Pulmonary artery endothelial cell (primary cell): ENCODE results near the gene TUBGCP3. TPM values are rescaled to one million over a fixed set of nuclear protein-coding genes. Genes with fewer than 3 reads are reported as not detected.

Source experiments
- DNase-seq: peaks from one replicate; pipeline ENCODE4 v3.0.0-alpha.2; 2011; ENCODE audit warnings: low read depth, low spot score
- total RNA-seq: library from RNA; depleted of rRNA; stranded (reverse); fragments of >200 nt; gene quantifications from 2 replicates; pipeline ENCODE4 v1.2.3, GENCODE V29; 2014

The TUBGCP3 gene
- total RNA-seq, 1 donor from 2014 or later: 22.4 TPM

DNA sequence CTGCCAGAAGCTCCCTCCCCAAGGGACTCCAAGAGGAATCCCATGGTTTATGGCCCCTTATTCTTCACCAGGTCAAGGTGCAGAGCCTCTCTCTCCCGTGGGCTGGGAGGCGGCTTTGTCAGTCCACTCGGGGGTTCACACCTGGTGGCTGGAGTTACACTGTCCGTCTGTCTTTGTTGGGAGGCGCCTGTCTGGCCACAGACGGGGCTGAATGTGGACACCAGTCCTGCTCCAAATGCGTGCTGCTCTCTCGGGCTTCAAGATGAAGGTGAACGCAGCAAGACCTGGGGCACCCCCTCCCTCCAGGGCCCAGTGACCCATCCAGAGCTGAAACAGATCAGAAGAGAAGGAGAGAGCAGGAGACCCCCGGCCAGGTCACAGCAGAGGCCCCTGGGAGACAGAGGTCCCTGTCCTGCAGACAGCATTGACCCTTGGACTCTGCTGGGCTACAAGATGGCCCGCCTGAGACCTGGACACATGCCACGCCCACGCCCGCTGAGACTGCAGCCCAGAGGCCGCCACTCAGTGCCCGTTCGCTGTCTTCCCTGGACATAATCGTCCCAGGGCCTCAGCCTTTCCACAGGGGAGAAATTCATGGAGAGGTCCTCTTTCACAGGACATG is 29.9 kb upstream of the TUBGCP3 start:
- DNase-seq: no peak

DNA sequence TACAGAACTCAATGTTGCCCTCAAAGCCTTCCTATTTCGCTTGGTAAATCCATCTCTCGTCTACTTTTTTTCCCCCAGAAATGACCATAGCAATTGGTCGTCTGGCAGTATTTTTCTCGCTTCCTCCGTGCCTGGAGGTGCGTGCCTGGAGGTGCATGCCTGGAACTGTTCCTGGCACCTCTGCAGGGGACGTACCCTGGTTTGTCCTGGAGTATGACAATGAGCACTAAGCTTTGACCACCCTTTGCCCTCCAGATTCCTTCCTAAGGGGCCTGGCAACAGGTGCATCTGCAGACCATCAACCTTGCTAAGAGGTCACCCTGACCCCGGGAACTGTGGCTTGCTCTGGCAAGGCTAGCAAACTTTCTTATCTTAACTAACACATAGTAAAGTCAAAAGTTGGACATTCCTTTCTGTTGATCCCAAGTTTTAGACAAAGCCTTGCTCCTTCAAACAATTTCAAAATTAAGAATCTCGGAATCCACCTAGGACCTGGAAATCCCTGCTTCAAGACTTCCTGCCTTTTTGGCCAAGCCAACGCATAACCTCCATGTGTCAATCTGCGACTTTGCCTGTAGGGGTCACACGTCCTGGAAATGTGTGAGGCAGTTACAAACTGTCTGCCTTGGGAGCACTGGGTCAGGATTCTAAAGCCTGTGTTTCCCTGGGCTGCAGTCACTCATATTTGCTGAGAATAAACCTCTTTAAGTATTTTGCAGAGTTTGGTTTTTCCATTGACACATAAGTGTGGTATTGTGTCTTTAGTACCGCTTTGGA is 28.8 kb upstream of the TUBGCP3 start:
- peak; percentile 11 for DNase-seq

DNA sequence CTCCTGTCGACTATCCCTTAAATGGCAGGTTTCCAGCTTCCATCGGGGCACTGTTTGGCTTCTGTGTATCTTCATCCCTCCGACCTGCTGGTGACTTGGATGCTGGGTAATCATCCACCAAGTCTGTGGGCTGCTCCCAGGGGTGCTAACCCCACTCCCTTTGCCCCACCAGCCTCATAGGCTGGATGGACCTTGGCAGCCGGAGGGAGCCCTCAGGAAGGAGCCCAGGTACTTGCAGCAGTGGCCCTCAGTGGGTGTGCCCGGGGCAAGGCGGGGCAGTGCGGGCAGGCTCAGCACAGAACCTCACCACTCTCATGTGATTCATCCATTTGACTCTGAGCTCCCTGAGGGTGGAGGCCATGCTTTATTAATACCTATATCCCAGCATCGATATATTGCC is 27.4 kb upstream of the TUBGCP3 start:
- no peak for DNase-seq

DNA sequence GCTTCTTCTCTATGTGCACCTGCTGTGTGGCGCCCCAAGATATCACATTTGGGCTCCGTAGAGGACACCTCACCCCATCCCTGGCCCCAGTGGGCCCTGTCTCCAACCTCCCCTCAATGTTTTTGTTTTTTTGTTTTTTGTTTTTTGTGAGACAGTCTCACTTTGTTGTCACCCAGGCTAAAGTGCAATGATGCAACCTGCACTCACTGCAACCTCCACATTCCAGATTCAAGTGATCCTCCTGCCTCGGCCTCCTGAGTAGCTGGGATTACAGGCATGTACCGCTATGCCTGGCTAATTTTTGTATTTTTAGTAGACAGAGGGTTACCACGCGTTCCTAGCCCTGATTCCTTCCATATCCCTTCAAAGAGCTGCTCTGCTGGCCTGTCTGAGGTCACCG is 26.9 kb upstream of the TUBGCP3 start:
- DNase-seq: no peak

DNA sequence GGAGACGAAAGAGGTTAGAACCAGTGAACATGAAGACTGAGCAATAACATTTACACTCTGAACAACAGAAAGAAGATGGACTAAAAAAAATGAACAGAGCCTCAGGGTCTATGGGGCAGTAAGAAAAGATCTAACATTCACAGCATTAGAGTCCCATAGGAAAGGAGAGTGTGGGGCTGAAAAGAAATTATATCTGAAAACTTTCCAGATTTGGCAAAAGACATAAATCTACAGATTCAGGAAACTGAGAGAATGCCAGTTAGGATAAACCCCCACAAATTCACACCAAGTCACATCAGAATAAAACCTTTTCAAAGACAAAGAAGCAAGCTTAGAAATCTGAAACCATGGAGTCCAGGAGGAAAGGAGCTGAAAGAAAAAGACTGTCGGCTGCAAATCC is 20.3 kb upstream of the TUBGCP3 start:
- no peak for DNase-seq

DNA sequence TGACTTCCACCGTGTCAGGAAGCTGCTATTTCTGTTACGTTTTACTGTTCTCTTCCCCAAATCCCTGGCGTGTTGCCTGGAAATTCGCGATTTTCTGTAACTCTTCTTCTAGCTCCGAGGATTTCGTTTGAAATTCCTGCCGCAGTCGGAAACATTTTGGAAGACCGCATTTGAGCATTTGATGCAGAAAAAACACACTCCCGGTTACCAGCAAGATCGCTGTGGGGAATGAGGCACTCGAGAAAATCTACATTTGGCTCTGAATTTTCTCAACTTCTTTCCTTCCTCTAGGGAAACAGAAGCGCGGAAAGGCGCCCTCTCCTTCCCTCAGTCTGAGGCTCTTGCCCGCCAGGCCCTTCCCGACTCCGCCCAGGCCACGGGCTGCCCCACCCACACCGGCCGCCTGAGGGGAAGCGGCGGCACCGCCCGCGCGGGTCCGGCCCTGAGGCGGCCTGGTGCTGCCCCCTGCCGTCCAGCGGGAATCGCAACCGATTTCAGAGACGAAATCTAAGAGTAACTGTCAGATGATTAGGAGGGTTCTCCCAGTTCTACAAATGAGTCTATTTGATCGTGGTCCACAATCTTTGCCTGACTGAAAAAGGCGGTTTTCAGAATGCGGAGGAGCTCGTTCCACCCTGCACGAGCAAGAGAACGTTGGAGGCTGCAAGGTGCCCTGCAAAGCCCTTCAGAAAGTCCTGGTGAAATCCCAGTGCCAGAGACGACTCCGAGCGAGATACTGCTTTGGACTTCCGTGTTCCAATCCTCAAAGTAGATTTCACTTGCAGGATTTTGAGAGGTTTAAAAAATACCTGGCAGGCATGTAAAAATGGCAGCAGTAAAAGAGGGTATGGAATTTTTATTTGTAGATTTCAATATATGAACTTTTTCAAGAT is 18.4 kb upstream of the TUBGCP3 start:
- DNase-seq: peak; percentile 41

DNA sequence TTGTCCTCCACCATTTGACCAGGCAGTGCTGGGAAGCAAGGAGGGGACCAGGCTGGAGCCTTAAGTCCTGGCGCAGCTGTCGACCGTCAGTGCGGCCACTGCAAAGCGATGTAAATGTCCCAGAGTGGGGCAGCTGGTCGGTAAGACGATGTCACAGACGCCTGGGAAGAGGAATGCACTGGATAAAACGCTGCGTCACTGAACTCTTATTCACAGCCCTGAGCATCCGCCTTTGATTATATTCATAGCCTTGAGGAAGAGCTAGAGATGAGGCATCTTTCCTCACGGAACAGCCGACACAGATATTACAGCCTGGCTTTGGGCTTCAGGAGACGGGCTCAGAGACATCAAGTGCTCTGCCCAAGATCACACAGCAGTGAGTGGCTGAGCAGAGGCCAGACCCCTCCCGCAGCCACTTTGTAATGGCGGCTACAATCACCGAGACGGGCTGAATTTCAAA is 17.6 kb upstream of the TUBGCP3 start:
- no peak for DNase-seq

DNA sequence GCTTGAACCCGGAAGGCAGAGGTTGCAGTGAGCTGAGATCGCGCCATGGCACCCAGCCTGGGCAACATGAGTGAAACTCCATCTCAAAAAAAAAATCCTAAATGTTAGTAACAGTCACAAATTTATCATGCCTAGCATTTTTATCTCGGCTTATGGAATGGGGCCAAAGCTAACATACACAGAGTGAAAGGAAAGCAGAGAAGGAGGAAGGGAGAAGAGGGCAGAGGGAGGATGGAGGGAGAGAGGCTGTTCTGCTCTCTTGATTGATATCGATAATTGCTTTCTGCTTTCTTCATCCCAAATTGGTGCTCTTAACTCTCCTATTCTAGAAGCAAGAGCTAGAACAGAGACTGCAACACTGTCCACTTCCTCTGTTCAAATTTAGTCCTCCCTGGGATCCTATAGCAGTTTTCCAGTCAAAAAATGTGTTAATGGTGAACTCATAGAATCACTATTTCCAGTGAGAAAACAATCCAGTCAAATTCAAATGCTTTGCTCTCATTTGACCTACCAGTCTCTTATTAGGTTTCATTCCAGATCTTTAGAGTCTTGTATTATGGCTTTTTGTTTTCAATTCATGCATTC is 15.8 kb upstream of the TUBGCP3 start:
- DNase-seq: no peak

DNA sequence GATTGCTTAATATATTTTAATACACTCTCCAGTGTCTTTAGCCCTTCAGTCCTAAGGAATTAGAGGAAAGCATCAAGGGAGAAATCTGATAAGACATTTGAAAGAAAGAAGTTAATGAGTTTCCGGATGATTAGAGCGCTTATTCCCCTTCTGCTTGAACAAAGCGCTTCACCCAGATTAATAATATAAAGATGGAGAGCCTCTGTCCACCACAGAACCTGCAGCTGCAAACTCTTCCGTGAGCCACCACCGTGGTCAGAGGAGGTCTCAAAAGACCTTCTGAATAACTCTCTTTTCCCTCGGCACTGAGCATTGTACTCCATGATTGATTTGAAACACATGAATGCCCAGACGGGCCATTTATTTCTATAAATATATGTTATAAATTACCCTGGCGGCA is 14.2 kb upstream of the TUBGCP3 start:
- DNase-seq: no peak

DNA sequence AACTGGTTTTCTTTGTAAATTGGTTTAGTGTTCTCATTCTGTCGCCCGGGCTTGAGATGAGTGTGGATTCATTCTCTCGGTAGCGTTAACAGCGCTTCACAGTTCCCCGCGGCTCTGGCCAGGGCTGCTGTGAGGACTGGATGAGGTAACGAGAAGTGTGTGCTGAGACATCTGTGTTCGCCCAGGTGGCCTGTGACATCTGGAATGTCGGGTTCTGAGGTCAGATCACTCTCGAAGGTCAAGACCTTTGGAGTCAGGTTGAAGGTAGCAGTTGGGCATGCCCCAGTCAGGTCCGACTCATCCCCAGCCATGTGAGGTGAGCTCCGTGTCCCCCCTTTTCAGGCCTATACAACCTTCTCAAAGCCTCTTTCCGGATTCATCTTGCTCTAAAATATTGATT is 13.4 kb upstream of the TUBGCP3 start:
- DNase-seq: no peak

DNA sequence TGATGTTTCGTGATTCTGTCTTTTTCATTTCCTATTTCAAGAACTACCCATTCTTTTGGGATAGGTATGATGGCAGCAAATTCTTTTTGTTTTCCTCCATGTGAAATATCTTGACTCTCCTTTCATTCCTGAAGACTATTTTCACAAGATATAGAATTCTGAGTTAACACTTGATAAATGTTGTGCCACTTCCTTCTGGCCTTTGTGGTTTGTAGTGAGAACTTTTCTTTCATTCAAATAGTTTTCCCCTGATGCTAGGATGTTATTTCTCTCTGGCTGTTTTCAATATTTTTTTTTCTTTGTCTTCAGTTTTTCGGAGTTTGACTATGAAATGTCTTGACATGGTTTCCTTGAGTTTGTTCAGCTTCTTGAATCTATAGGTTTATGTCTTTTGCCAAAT is 8.3 kb upstream of the TUBGCP3 start:
- no peak for DNase-seq

DNA sequence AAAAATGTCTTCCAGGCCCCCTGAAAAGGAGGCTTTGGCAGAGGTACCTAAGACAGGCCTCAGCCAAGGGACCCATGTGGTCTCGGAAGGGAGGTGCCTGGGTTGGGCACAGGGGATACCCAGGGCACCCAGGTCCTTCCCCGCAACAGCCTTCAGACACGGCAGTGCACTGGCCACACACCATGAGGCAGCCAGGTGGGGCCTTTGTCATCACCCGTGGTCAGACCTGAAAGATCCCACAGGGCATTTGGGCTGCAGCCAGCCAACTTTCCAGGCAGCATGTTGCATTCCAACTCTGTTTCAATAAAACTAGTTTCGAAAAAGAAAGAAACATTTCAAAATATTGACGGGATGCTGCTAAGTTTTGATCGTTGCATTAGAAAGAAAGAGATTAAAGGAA is 4.7 kb upstream of the TUBGCP3 start:
- no peak for DNase-seq

DNA sequence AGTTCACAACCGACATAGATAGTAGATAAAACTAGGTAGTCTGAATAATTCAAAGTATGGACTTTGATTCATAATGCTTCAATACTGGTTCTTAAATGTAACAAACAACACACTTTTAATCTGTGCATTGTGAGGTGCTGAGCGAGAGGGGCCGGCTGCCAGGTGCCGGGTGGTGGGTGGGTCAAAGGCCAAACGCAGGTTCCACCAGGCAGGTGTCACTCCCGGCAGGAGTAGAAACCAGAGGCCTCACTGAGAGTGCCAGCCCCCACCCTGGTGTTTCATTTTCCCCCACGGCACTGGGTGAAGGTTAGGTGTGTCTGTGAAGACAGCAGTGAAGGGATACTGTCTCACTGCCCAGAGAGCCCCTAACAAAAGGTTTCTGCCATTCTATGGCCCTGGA is 4.2 kb upstream of the TUBGCP3 start:
- no peak for DNase-seq

DNA sequence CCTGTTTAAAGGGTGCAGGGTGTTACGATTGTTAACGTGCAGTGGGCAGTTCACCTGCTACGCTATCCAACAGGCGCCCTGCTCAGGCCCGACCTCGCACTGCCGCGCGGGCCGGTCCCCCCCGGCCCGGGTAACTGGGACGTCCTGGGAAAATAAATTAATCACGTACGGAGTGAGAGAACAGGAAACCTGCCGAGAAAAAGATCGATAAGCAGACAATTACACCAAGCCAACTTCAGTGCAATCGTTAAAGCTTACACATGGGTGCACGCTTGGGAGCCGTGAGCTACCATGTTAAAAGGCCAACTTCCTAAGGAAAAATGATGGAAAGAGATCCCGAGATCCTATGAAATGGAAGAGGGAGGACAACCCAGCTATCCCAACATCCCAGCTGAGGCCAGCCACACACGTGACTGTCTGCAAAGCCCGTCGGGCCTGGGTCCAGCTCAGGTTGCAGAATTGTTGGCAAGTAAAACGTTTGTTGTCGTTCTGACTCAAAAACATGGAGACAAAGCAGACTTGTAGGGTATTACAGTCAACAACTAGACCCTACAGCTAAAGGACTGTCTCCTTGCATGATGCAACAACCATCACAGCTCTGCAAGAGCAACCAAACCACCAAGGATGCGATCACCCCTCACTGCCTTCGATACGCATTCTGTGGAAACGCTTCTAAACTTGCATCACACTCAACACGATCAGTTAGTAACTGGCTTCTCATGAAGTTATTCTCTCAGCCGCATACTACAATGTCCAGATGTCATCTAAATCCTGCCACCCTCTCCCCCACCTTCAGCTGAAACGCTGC is 741 bp upstream of the TUBGCP3 start:
- DNase-seq: no peak

DNA sequence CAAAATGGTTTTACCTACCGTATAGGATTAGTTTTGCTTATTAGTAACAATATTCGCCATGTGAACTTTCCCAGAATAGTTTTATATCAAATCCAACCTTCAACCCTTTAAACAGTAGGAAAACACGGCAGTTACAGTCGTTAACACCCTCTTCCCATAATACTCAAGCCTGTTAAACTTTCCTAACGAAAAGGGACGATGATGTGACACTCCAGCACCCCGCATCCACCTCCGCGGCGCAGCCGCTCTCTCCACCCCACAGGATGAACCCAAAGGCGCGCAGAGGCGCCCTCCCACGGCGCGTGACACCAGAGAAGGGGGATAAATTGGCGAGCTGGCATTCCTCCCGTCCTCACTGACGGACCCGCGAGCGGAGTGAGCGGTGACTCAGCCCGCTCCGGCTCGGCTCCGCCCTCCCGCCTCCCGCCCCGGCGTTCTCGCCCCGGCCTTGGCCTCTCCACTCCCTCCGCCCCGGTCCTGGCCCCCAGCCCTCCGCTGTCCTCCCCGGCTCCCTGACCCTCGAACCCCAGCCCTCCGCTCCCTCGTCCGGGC is 665 bp downstream of the TUBGCP3 start:
- peak; percentile 44 for DNase-seq

DNA sequence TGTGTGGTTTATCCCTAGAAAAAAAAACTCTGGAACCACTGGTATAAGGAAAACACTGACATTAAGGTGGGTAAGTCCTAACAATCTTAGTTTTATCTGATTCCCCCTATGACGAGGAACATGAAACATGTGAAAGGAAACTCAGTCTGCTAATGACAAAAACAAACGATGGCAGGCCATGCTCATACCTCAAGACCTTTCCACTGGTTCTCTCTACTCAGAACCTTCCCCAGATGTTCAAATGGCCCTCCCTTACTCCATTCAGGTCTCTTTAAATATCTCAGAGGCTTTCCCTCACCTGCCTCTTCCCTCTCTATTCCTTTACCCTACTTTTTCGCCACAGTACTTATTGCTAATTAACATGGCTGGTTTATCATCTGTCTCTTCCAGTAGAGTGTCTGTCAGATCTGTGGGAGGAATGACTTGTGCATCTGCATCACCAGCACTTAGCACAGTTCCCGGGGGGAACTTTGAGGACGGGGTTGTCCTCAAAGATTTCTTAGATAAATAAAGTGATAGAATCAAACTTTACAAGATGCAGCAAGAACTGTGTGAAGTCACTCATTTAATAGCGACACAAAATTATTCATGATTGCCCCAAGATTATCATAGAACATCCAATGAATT is 1.5 kb downstream of the TUBGCP3 start:
- DNase-seq: no peak

DNA sequence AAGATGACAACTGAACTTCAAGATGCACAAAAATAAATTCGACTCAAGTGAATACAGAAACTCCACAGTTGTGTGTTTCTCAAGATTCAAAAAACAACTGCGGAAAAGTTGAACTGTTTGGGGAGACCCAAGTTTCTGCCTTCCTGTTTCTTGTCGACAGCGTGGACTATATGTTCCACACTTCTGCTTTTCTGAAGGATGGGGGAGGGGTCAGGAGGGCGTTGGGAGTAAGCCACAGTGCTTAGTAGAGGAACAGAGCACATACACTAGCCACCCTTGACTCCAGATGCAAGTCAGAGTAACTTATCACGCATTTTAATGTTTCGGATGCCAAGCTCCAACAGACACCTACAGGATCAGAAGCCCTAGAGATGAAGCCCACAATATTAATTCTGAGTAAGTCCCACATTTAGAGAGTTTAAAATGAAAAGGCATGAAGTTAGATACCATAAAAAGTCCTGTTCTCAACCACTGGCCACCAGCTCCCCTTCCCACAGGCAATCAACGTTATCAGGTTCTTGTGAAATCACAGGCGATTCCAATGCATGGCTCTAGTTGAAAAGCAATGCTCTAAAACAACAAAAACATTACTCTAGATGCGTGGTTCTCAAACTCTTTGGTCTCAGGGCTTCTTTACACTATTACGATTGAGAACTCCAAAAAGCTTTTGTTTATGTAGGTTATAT is 4.2 kb downstream of the TUBGCP3 start:
- no peak for DNase-seq

DNA sequence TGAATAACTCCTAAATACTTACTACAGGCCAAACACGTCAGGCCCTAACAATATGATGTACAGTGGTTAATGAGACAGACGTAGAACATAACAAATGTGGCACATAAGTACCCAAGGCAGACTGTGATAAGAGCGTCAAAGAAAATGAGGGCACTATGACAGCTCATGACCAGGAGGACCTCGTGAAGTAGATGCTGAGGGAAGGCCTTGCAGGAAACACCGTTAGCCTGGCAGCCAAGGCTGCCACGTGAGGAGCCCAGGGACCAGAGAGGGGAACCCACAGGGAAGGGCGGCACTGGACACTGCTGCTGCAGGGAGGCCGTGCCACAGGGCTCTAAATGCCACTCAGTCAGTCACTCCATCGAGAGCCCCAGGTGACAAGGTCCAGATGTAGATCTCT is 5.7 kb downstream of the TUBGCP3 start:
- no peak for DNase-seq

DNA sequence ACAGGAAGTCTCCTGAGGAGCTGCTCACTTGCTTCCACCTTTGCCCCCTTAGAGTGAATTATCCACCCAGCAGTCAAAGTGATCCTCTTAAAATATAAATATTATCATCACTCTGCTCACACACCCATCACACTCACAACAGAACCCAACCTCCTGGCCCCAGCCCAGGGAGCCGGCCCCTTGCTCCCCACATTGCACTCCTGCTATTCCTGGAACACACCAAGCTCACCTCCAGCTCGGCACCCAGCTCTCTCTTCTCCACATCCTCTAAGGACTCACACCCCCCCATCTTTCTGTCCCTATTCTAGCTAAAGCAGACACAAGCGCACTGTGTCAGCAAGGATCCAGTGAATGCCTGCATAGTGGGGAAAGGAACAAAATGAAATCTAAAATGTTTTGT is 7.0 kb downstream of the TUBGCP3 start:
- DNase-seq: no peak

DNA sequence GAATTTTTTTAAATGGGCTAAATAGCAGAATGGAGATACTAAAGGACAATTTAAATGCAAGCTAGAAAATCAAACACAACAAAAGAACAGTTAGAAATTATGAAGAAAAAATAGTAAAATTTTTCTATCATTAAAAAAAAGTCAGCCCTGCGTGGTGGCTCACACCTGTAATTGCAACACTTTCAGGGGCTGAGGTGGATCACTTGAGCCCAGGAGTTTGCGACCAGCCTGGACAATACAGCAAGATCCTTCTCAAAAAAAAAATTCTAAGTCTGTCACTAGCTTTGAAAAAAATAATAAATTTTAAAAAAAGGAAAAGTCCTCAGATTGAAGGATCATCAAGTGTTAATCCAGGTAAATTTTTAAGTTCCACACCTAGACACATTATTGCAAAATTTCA is 7.7 kb downstream of the TUBGCP3 start:
- DNase-seq: no peak
